ENCODE measurements around the gene RPL18A.

GRCh38 chr19:17871032-17871877 lies 11.5 kb downstream of the RPL18A start:
- no peak for TF ChIP-seq CTCF (IDR thresholded peaks at IDR 0.05)
- no peak for TF ChIP-seq POLR2A (IDR thresholded peaks at IDR 0.05)
- TF ChIP-seq EP300 (IDR thresholded peaks at IDR 0.05): no peak
